Measurements from ENCODE around the gene ABCC5.

Gene ABCC5

DNA sequence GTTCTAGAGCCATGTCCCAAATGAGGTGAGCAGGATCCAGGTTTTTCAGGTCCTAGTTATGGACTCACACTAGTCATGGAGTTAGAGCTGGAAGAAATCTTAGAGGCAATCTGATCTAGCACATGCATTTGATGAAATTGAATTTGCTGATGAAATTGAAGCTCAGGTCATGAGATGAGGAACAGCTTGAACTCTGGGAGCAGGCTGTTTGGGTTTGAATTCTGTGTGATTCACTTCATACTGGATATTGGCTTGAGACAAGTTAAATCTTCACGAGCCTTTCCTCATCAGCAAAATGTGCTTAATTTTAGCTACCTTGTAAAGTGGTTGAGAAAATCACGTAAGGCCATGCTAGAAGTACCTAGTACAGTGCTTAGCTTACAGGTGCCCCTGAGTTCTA, 99.5 kb downstream of the ABCC5 start:
- no peak for DNase-seq

DNA sequence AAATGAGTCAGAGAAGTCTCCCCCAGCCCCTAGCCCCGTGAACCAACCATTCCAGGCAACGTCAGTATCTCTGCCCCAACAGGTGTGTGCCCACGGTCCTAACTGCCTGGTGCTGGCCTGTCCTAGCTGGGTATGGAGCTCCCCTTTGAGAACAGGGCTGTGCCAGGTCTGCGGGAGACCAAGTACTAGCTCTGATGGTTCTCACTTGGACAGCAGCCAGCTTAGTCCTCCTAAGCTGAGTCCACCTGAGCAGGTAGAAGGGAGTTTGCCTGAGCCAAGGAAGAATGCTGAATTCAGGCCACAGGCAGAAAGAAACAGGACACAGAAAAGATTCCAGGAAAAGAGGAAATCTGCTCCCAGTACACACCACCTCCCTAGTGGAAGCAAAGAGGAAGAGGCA, 99.9 kb downstream of the ABCC5 start:
- no peak for DNase-seq

DNA sequence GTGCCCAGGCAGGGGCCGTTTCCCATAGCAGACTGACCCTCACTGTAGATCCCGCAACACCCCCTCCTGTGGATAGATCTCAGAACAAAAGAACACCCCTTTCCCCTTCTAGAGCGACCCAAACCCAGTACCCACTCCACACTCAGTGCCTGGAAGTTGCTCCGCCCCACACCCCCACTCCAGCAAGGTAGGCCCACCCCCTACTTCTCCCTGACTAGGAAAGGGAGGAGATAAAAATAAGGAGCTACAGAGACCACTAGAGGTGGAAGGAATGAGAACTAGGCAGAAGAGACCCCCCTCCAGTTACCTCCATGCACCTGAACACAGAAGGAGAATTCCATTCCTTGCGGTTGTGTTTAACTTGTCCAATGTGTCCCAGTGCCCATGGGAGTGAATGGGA, 102.8 kb downstream of the ABCC5 start:
- no peak for DNase-seq

DNA sequence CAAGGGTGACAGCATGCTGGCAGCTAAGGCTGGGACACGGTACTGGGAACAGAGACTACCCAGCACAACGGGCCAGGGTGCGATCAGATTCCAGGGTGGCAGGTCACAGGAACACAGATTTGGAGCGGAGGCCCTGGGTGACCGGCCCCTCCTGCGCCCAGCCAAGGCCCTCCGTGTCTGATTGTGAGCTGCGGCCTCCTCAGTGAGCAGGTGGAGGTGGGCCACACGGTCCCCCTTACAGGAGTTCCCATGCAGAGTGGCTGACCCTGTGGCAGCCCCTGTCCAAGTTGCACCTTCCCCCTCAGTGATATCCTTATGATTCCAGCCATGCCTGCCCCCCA, 104.1 kb downstream of the ABCC5 start:
- DNase-seq, result no peak

DNA sequence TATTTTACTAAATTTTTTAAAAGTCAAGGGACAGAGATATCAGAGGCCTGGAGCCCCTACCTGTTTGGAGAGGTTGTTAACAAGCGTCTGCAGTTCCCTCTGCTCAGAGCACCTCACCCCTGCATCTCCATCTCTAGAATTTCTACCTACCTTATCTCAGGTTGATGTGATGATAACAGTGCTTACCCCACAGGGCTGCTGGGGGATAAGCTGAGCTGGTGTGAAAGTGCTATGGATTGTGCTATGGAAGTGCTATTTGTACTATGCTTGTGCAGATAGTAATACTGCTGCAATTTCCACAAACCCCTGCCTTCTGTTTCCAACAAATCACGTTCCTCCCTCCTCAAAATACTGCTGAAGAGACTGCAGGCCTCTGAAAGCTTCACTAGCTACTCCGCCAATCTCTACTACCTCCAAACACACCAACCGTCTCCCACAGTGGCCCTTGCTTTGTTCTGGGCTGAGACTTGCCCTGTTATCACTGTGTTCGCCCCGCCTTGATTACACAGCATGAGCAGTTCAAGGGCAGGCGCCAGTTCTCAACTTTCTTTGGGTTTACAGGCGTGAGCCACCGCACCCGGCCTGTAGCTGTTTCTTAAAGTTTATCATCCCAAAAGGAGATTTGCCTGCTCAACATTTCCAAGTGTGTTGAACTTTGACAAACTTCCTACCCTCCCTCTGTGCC, 104.6 kb downstream of the ABCC5 start:
- no peak for DNase-seq

DNA sequence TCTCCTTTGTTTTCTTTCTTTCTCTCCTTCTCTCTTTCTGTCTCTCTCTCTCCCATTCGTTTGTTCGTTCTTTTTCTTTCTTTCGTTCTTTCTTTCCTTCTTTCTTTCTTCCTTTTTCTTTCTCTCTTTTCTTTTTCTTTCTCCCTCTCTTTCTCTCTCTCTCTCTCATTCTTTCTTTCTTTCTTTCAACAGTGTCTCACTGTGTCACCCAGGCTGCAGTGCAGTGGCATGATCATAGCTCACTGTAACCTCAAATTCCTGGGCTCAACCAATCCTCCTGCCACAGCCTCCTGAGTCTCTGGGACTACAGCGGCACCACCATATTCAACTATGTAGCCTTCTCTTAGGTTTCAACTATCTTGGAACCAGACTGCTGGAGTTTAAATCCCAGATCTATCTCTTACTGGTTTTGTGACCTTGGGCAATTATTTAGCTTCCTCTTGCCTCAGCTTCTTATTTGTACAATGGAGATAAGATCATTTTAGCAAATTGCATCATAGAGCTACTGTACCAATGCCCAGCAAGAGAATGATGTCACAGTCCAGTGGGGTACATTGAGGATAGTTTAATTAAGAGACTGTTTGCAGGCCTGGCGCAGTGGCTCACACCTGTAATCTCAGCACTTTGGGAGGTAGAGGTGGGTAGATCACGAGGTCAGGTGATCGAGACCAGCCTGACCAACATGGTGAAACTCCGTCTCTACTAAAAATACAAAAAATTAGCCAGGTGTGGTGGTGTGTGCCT, 105.7 kb downstream of the ABCC5 start:
- no peak for DNase-seq

DNA sequence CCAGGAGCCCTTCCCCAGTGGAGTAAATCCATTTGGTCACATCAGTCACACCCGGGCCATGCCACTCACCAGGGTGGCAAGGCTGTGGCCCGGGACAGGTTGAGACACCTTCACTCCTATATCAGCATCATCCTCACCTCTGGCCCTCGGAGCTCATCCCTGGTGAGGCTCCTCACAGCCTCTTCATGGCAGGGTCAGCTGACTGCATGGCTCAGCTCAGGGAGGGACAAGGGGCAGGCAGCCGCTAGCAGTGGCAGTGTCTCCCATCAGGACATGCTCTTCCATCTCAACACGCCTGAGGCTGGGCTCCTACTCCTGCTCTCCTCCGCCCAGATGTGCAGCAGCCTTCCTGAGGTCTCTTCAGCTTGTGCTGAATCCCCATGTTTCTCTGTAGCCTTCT, 106.6 kb downstream of the ABCC5 start:
- no peak for DNase-seq

DNA sequence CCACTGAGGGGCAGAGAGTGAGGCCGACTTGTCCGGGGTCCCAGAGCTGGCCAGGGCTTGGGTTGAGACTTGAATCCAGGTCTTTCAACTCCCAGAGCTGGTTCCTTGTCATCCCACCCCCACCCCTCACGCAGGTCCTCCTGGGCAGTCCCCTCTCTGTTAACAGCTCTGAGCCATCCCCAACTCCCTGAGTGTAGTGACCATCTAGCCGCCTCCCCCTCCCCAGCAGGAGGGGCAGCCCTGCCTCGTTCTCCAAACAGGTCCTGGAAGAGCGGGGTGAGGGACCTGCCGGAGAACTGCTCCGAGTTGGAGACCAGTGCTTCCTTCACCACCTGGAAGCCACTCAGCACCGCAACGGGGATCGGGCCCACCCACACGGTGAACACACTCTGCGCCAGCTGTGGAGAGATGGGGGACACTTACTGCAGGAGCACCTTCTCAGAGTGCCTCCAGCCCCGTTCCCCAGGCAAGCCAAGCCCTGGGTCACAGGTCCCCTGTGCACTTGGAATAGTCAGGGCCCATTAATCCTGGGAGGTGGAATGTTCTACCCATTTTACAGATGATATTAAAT, 108.6 kb downstream of the ABCC5 start:
- no peak for DNase-seq

DNA sequence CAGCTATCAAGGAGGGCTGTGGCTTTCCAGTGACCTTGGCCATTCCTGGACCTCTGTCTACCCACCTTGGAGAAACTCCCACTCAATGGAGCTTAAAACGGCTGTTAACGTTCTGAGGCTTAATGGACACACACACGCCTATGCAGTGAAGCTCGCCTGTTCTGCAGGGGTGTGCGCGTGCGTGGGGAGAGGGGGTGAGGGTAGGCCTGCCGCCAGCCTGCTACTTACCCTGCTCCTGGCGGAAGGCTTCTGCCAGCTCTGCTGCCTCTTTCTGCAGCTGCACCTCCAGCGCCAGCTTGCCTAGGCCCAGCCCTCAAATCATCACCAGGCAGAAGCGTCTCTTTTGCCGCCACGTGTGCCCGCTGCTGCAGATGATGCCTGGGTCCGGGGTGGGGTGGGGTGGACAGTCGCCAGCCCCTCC, 109.8 kb downstream of the ABCC5 start:
- no peak for DNase-seq

DNA sequence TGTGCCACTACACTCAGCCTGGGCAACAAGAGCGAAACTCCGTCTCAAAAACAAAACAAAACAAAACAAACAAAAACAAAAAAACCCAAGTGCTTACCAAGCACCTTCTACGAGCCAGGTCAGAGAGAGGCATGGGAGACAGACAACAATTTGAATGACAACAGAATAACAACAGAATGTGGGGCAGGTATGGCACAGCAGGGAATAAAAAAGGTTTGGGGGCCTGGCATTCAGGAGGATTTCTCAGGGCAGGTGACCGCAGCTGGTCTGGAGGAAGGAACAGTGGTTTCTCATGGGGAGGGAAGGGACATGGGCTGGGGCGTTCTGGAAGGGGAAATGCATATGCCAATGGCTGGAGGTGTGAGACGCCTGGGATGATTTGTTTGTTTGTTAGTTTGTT, 110.5 kb downstream of the ABCC5 start:
- no peak for DNase-seq

DNA sequence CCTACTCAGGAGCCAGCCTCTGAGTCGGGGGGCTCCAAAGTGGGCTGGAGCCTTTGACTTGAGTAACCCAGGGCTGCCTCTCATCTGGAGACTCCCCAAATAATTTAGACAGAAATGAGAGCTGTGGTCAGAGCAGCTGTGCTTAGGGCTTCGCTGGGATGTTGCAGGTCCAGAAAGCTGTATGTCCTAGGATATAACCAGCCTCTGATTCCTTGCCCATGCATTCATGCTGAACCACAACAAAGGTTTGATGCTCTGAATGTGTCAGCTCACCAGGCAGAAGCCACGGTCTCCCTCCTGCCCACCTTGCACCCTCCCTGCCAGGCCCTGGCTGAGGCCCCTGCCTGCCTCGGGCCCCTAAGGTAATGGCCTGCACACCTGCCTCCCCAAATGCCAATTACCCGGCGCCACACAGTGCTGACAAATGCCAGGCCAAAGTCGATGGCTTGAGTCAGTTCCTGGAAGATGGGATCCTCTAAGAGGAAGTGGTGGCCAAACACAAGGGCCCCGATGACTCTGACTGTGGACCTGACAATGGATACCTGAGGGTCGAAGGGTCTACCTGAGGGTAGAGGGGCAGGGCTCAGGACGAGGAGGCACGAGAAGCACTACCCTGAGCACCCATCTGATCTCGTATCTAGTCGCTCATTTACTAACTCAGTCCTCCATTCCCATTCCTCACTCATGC, 111.3 kb downstream of the ABCC5 start:
- DNase-seq, result no peak

DNA sequence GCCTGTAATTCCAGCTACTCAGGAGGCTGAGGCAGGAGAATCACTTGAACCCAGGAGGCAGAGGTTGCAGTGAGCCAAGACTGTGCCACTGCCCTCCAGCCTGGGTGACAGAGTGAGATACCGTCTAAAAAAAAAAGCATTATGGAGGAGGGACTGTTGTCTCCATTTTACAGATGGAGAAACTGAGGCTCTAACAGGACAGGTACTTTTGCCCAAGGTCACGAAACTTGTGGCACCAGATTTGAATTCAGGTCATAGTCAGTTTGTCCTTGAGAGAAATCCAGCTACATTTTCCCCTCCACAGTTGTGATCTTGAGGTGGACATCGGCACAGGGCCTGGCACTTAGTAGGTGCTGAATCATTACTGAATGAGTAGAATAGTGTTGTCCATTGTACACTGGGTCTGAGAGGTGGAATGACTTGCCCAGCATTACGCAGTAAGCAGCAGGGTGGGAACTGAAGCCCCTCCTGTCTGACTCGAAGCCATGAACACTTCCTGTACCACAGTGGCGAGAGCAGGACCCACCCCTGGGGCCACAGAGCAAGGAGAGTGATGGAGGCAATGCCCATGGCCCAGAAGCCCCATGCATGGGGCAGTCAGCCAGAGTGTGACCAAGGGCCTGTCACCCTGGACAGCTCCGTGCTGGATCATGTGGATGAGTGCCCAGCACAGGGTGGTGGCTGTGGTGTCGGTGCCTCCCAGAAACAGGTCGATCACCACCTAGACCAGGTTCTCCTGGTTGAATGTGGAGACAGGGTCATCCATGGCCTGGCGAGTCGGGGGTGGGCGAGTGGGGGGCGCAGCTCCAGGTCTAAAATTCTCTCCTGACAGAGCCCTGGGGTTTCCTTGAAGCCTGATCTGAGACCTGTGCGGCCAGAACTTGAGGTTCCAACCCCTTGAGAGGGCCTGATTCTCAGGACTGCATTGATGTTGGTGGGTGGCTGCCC, 112.6 kb downstream of the ABCC5 start:
- no peak for DNase-seq

DNA sequence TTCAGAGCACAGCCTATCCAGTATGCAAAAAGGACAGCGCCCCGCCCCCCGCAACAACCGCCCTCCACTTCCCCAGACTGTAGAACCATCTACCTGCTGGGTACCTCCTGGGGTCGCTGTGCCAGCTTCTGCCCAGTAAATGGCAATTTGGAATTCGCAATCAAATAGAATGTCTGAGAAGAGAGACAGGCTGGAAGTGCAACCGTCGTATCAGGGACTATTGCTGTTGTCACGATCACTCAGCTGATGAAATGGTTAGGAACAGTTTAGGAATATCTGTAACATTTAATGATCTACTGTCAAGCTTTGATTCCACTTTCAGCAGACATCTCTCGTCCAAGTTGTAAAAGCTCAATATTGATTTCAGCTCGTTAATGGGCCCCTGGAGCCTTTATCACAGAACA, 119.7 kb downstream of the ABCC5 start:
- no peak for DNase-seq

DNA sequence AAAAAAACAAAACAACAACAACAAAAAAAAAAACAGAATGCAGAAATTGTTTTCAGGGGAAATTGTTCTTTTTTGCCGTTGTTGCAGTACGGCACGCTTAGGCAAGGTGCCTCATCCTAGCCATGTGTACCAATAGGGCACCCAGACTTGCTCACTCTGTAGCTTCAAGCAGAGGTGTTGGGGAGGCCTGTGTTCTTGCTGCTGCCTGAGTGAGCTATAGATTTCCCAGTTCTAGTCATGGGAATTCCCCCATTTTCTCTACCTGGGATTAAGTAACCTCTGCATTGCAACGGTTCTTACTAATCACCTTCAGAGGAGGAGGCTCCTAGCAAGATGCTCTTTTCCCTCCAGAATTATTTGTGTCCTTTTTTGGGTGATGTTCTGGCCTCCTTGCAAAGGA, 120.1 kb downstream of the ABCC5 start:
- DNase-seq, result peak; percentile 32

DNA sequence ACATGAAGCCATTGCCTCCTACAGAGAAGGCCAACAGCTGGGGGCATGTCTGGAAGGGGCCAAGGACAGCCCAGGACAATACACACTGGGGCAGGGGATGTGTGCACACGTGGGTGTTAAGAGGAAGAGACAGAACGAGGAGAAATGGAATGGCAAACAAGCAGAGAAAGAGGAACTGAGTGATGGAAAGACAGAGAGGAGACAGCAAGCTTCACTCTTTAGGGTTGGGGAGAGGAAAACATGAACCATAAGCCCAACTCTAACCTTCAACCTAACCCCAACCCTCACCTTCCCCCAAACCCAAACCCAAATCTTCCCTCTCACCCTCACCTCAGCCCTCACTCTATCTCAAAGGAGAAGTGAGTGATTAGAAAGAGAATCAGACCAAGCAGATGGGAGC, 121.1 kb downstream of the ABCC5 start:
- DNase-seq, result no peak

DNA sequence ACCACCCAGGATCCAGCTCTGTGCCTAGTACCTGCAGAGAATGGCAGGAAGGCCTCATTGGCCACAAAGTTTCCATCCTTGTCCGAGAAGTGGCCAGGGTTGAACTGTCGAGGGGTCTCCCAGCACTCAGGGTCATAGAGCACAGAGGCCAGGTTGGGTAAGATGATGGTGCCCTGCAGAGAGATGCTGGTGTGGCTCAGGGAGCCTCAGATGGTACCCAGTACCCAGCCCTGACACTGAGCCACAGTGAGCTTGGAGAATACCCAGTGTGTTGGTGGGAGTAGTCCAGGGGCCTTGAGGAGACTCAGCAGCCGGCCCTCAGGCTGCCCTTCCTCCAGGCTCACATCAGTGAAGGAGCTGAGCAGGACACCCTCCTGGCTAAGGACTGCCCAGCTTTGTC, 121.5 kb downstream of the ABCC5 start:
- no peak for DNase-seq

DNA sequence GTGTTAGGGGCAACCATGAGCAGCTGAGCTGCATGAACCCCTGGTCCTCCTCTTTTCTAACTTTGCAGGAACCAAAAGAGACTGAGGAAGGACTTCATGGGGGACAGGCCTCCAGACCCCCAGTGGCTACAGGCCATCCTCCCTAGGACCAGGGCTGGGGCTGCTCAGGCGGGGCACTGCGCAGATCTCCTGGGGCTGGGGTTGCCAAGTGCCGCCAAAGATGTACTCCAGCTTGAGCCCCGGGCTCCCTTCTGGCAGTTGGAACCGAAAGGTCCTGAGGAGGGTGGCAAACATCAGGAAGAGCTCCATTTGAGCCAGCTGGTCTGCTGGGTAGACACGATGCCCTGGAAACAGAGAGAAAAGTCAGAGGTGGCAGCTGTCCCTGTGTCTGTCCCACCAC, 121.9 kb downstream of the ABCC5 start:
- DNase-seq, result no peak

DNA sequence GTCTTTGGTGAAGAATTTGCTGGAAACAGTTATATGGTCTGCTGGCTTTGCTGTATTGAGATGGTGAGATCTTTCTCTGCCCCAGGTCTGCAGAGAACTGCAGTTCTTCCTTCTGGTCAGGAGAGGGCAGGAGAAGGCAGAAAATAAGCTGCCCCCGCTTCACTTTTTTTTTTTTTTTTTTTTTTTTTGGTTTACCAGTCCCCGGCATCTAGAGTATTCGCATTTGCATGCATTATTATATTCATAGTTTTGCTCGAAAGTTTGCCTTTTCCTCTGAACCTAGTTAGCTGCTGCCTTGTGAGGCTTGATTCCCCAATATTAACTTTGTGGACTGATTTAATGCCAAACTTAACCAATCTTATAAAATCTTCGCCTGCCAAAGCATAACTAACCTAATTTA, 122.4 kb downstream of the ABCC5 start:
- DNase-seq, result peak; percentile 66

DNA sequence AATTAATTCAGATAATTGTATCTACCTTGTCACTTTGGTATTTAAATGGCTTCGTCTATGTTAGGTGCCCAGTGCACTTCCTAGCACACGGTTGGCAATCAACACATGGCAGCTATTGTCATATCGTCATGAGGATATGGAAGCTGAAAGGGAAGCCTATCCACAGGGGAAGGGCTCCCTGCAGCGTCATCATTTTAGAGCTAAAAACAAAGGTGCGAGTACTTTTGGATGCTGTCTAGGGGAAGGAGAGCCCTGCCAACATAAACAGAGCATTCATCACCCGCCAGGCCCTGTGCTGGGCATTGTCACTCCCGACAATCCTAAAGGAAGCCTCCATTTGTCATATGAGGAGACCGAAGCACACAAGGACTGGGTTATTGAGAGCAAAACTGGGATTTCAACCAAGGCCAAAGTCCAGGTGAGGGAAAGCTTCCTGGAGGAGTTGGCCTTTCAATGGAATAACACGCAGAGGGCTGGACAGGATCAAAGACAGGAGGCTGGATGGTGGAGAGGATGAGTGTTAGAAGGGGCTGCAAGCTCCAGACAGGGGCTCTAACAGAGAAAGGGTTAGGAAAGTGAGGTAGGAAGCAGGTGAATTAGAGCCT, 125.0 kb downstream of the ABCC5 start:
- DNase-seq, result no peak

DNA sequence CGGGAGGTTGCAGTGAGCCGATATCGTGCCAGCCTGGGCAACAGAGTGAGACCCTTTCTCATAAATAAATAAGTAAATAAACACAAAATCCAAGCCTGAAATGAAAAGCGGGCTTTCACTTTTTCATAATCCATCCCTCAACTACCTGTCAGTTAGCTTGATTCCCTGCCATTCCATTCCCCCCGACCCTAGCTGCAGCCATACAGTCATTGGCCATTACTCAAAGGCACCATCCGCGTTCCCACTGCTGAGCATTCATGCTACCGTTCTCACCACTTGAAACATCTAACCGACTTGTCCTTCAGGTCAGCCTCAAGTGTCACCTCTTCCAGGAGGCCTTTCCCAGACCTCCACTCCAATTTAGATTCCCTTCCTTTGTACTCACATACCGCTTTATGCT, 131.9 kb downstream of the ABCC5 start:
- no peak for DNase-seq

DNA sequence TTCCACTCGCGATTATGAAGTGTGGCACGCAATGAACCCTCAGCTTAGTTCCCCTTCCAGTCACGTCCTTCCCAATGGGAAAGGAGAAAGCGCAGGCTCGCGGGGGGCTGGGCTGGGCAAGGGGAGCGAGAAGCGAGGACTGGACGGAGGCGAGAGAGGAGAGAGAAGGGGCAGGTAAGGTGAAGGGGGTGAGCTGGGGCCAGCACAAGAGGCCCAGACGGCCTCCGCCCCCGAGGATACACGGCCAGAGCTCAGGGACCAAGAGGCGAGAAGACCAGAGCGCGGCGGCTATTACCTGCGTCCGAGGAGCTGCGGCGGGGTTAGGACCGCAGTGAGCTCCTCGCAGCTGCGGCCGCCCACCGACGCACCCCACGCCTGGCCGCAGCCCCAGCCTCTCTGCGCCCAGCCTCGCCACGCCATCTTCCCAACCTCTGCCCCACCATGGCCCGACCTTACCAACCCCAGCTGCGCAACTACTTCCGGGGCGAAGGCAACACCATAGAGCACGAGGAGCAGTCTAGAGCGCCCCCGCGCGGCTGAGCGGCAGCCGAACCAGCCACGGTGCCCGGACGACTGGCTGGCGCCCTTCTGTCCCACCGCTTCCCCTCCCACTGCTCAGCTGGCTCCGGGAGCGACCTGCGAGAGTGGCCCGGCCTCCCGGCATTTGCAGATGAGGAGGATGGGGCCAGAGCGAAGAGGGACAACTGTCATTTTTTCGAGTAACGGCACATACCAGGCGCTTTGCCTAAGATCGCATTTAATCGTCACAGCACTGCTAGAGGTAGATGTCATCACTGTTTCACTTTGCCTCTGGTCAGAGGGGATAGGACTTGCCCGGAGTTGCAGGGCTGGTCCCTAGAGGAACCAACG, 133.0 kb downstream of the ABCC5 start, which contains the start of gene PARL:
TSS of gene PARL (minus strand) at position 454 of the 870 bp plus-strand sequence. CDS start at position 420, 34 bp downstream.
- DNase-seq, result peak; percentile 98
